Chondrocyte (in vitro differentiated cells): ENCODE measurements around the gene SCN7A. TPM values are rescaled to one million over a fixed set of nuclear protein-coding genes. Genes with fewer than 3 reads are reported as not detected.
A peak's percentile ranks its signal among the peaks of the same experiment; 100 is the strongest.

Experiments used
- DNase-seq: peaks from one replicate; pipeline ENCODE4 v3.0.0; 2021; ENCODE audit warnings: mixed read lengths, low spot score
- H3K27ac Mint-ChIP-seq: one replicate; pipeline ENCODE4 v1.8.0; 2021; ENCODE audit warnings: mild to moderate bottlenecking, moderate library complexity, mixed read lengths; ENCODE audit not compliant: unreplicated experiment
- H3K27me3 Mint-ChIP-seq: 2 replicates; pipeline ENCODE4 v1.8.0; 2021; ENCODE audit warnings: low read depth, mixed read lengths
- H3K36me3 Mint-ChIP-seq: 2 replicates; pipeline ENCODE4 v1.8.0; 2021; ENCODE audit warnings: low read depth, mixed read lengths
- H3K4me1 Mint-ChIP-seq: 2 replicates; pipeline ENCODE4 v1.8.0; 2021; ENCODE audit warnings: low read depth, mild to moderate bottlenecking, mixed read lengths
- H3K4me3 Mint-ChIP-seq: one replicate; pipeline ENCODE4 v1.8.0; 2021; ENCODE audit warnings: mild to moderate bottlenecking, moderate library complexity, mixed read lengths; ENCODE audit not compliant: unreplicated experiment
- H3K9me3 Mint-ChIP-seq: 2 replicates; pipeline ENCODE4 v1.8.0; 2021; ENCODE audit warnings: low read depth, mixed read lengths
- CTCF ChIP-seq: fragments of 200-600 bp; sonication (generic); IDR thresholded peaks from 2 replicates; pipeline ENCODE4 v1.5.0; 2021; ENCODE audit warnings: antibody characterized with exemption, mild to moderate bottlenecking, moderate library complexity
- total RNA-seq: library from RNA; stranded (reverse); gene quantifications from 3 replicates; pipeline ENCODE4 v1.2.1, GENCODE V29; 2021

The SCN7A gene
- total RNA-seq, 1 donor from 2014 or later, result 0.05 TPM

- no peaks in the 10 kb centered on the region for H3K27me3 Mint-ChIP-seq
- no peak for DNase-seq
- no peaks in the 10 kb centered on the region for H3K36me3 Mint-ChIP-seq
- H3K4me1 Mint-ChIP-seq, result peaks cover 5% of the 10 kb centered on the region
- TF ChIP-seq CTCF, result no peak
- H3K9me3 Mint-ChIP-seq, result no peaks in the 10 kb centered on the region
- H3K4me3 Mint-ChIP-seq, result no peak overlapping the region
- H3K27ac Mint-ChIP-seq, result no peak overlapping the region
These were observed 108.7 kb downstream of the SCN7A start for GRCh38 chr2:166385313-166385712.

GRCh38 chr2:166384774-166385173 lies 109.3 kb downstream of the SCN7A start:
- no peaks in the 10 kb centered on the region for H3K36me3 Mint-ChIP-seq
- H3K4me1 Mint-ChIP-seq, result peaks cover 5% of the 10 kb centered on the region
- H3K4me3 Mint-ChIP-seq, result no peak overlapping the region
- no peak overlapping the region for H3K27ac Mint-ChIP-seq
- peak; percentile 87 for TF ChIP-seq CTCF
- no peaks in the 10 kb centered on the region for H3K27me3 Mint-ChIP-seq
- no peaks in the 10 kb centered on the region for H3K9me3 Mint-ChIP-seq
- DNase-seq, result no peak

- no peaks in the 10 kb centered on the region for H3K36me3 Mint-ChIP-seq
- H3K4me3 Mint-ChIP-seq, result no peak overlapping the region
- H3K27me3 Mint-ChIP-seq, result no peaks in the 10 kb centered on the region
- no peak for DNase-seq
- TF ChIP-seq CTCF, result no peak
- no peaks in the 10 kb centered on the region for H3K9me3 Mint-ChIP-seq
- no peaks in the 10 kb centered on the region for H3K4me1 Mint-ChIP-seq
- H3K27ac Mint-ChIP-seq, result no peak overlapping the region
These were observed 111.6 kb downstream of the SCN7A start for GRCh38 chr2:166382448-166382847.

- Mint-ChIP-seq H3K4me1 (peaks cover 4% of the 10 kb centered on the region), H3K4me3 (no peak overlapping the region), H3K27me3 (no peaks in the 10 kb centered on the region), H3K27ac (no peak overlapping the region), H3K9me3 (no peaks in the 10 kb centered on the region), H3K36me3 (no peaks in the 10 kb centered on the region)
- no peak for TF ChIP-seq CTCF
- no peak for DNase-seq
These were observed 113.4 kb downstream of the SCN7A start for GRCh38 chr2:166380615-166381014.

- no peak for DNase-seq
- H3K27ac Mint-ChIP-seq, result peak overlapping the region; percentile 34
- no peaks in the 10 kb centered on the region for H3K27me3 Mint-ChIP-seq
- peak overlapping the region; percentile 97 for H3K4me3 Mint-ChIP-seq
- no peaks in the 10 kb centered on the region for H3K36me3 Mint-ChIP-seq
- peaks cover 33% of the 10 kb centered on the region for H3K4me1 Mint-ChIP-seq
- no peaks in the 10 kb centered on the region for H3K9me3 Mint-ChIP-seq
- TF ChIP-seq CTCF, result no peak
These were observed 117.2 kb downstream of the SCN7A start for GRCh38 chr2:166376873-166377272.
